HepG2 (cell line): ENCODE data around the gene CBL. TPM values are rescaled to one million over a fixed set of nuclear protein-coding genes. Genes with fewer than 3 reads are reported as not detected.

Source experiments
- ATAC-seq: fragments of 200-7000 bp; cut with Tn5 transposase; 3 replicates; pipeline ENCODE4 v1.9.1; 2020; ENCODE audit warnings: mild to moderate bottlenecking, moderate library complexity
- BruUV-seq: library from RNA; stranded (reverse); fragments of 400-500 nt; replicated peaks from 2 replicates; lab custom pipeline; 2021; lab: Mats Ljungman, UMichigan
- CTCF ChIA-PET: fragments of 300-600 bp; formaldehyde crosslinking; extraction: SDS; loops from one replicate; lab custom pipeline; 2021; ENCODE audit warnings: low total read pairs, inconsistent platforms, low intra/inter-chr PET ratio; lab: Yijun Ruan, JAX
- POLR2A ChIA-PET: fragments of 350-600 bp; sonication (Branson Sonifier 250); formaldehyde crosslinking; loops from one replicate; lab custom pipeline; 2020; ENCODE audit warnings: antibody characterized with exemption, inconsistent platforms; lab: Yijun Ruan, JAX
- DNase-seq: peaks from one replicate; pipeline ENCODE4 v3.0.0-alpha.2; 2015; ENCODE audit warnings: low spot score
- FAIRE-seq: peaks from 3 replicates; lab custom pipeline; 2011; peaks lifted over from hg19 to GRCh38; lab: Jason Lieb, UNC
- H2AFZ ChIP-seq: one replicate; pipeline ENCODE4 v1.6.1; 2011; ENCODE audit warnings: low read length, inconsistent platforms
- H3K27ac ChIP-seq: fragments of 300-600 bp; 3 replicates; pipeline ENCODE4 v1.8.0; 2011; ENCODE audit warnings: mixed run types, mild to moderate bottlenecking, mixed read lengths, low read length, inconsistent platforms; ENCODE audit not compliant: insufficient read depth; ENCODE audit errors: extremely low read length
- H3K27me3 ChIP-seq, 2 experiments: fragments of 200-600 bp in 1 of 2; 2 replicates in 1 of 2; 3 replicates in 1 of 2; pipeline versions ENCODE4 v1.6.0 to v1.8.0; 2011; ENCODE audit warnings: low read length in 2 of 2, mild to moderate bottlenecking in 2 of 2, moderate library complexity in 2 of 2, inconsistent platforms in 1 of 2; ENCODE audit not compliant: insufficient read depth in 2 of 2, control insufficient read depth in 1 of 2
- H3K36me3 ChIP-seq, 2 experiments: fragments of 200-600 bp in 1 of 2; replicated peaks in 1 of 2; 2 replicates in 1 of 2; 3 replicates in 1 of 2; pipeline versions ENCODE4 v1.5.1 to v1.8.0; 2011; ENCODE audit warnings: low read length in 2 of 2, inconsistent platforms in 1 of 2; ENCODE audit not compliant: insufficient read depth in 2 of 2, control insufficient read depth in 1 of 2
- H3K4me1 ChIP-seq: 2 replicates; pipeline ENCODE4 v1.5.1; 2012; ENCODE audit warnings: low read length, inconsistent platforms; ENCODE audit not compliant: insufficient read depth
- H3K4me2 ChIP-seq: 2 replicates; pipeline ENCODE4 v1.6.0; 2011; ENCODE audit warnings: low read depth, low read length, inconsistent platforms
- H3K4me3 ChIP-seq, 3 experiments: fragments of 200-600 bp in 1 of 3; sonication (generic), shearing (Covaris generic) in 1 of 3; replicated peaks in 1 of 3; 2 replicates each; pipeline ENCODE4 v1.5.1; 2011 to 2016; ENCODE audit warnings: low read length in 3 of 3, inconsistent platforms in 2 of 3, low read depth in 2 of 3, mild to moderate bottlenecking in 2 of 3, control low read depth in 1 of 3, mixed read lengths in 1 of 3; ENCODE audit not compliant: insufficient read depth in 1 of 3
- H3K79me2 ChIP-seq: one replicate; pipeline ENCODE4 v1.6.1; 2011; ENCODE audit warnings: low read length, inconsistent platforms; ENCODE audit not compliant: insufficient read depth
- H3K9ac ChIP-seq: 2 replicates; pipeline ENCODE4 v1.6.0; 2011; ENCODE audit warnings: mild to moderate bottlenecking, low read depth, low read length, inconsistent platforms; ENCODE audit not compliant: insufficient read depth
- H3K9me3 ChIP-seq: 2 replicates; pipeline ENCODE4 v1.5.1; 2012; ENCODE audit warnings: mild to moderate bottlenecking, low read length
- H4K20me1 ChIP-seq: 2 replicates; pipeline ENCODE4 v1.6.0; 2011; ENCODE audit warnings: inconsistent platforms, mild to moderate bottlenecking, low read length, moderate library complexity; ENCODE audit not compliant: insufficient read depth
- AGO2 ChIP-seq: fragments of 200-400 bp; formaldehyde crosslinking; optimal IDR thresholded peaks from 2 replicates; pipeline ENCODE3; 2017; ENCODE audit warnings: mild to moderate bottlenecking, low read depth, low read length, moderate library complexity
- ARID4A ChIP-seq: sonication (generic); formaldehyde crosslinking; IDR thresholded peaks from 2 replicates; pipeline ENCODE4 v1.5.0; 2020; ENCODE audit warnings: mild to moderate bottlenecking, missing genetic modification reagents, borderline replicate concordance
- FOXA1 ChIP-seq, 2 experiments: fragments of 450-650 bp in 1 of 2; sonication (generic) in 1 of 2; formaldehyde crosslinking in 1 of 2; IDR thresholded peaks; 2 replicates each; pipeline versions ENCODE4 v1.4.0 to v1.6.1; 2016 to 2020; ENCODE audit warnings: missing genetic modification reagents in 1 of 2
- HMGA1 ChIP-seq: sonication (generic); formaldehyde crosslinking; conservative IDR thresholded peaks from 2 replicates; pipeline ENCODE4 v1.4.0; 2020; ENCODE audit warnings: missing genetic modification reagents
- HOMEZ ChIP-seq: IDR thresholded peaks from 2 replicates; pipeline ENCODE4 v1.6.1; 2016; ENCODE audit warnings: low read depth
- LCORL ChIP-seq, 2 experiments: fragments of 450-650 bp in 1 of 2; sonication (generic) in 1 of 2; formaldehyde crosslinking in 1 of 2; IDR thresholded peaks; 2 replicates each; pipeline versions ENCODE4 v1.5.0 to v1.6.1; 2017 to 2020; ENCODE audit warnings: antibody characterized with exemption in 1 of 2, missing genetic modification reagents in 1 of 2
- MAFF ChIP-seq: IDR thresholded peaks from 2 replicates; pipeline ENCODE4 v1.6.1; 2011; ENCODE audit warnings: low read depth, low read length, improper control_type of control experiment
- MTF1 ChIP-seq: sonication (generic); formaldehyde crosslinking; IDR thresholded peaks from 2 replicates; pipeline ENCODE4 v1.5.0; 2020; ENCODE audit warnings: missing genetic modification reagents
- RCOR2 ChIP-seq: IDR thresholded peaks from 2 replicates; pipeline ENCODE4 v1.6.1; 2016; ENCODE audit warnings: missing biosample characterization, missing genetic modification reagents
- RELA ChIP-seq: sonication (generic); formaldehyde crosslinking; IDR thresholded peaks from 2 replicates; pipeline ENCODE4 v1.4.0; 2020; ENCODE audit warnings: missing genetic modification reagents
- REXO4 ChIP-seq: sonication (generic); formaldehyde crosslinking; IDR thresholded peaks from 2 replicates; pipeline ENCODE4 v1.8.0; 2022; ENCODE audit warnings: missing genetic modification reagents, mild to moderate bottlenecking, borderline replicate concordance
- STAT6 ChIP-seq: sonication (generic); formaldehyde crosslinking; IDR thresholded peaks from 2 replicates; pipeline ENCODE4 v1.4.0; 2020; ENCODE audit warnings: missing genetic modification reagents, mild to moderate bottlenecking, borderline replicate concordance
- ZNF576 ChIP-seq: sonication (generic); formaldehyde crosslinking; IDR thresholded peaks from 2 replicates; pipeline ENCODE4 v1.4.0; 2020; ENCODE audit warnings: mild to moderate bottlenecking, missing genetic modification reagents
- ZNF652 ChIP-seq: IDR thresholded peaks from 2 replicates; pipeline ENCODE4 v1.6.1; 2016; ENCODE audit warnings: low read depth, borderline replicate concordance
- WGBS: methylation state at CpG from one replicate; pipeline ENCODE4 v1.1.6; 2017; ENCODE audit warnings: low lambda C conversion rate; 5-methylcytosine and 5-hydroxymethylcytosine counted together
- in situ Hi-C: cut with HindIII; loops from 2 replicates; pipeline ENCODE4 v1.10.0; 2017; ENCODE audit warnings: low pct_unique_long_range_greater_than_20kb; ENCODE audit not compliant: extremely low pct_ligation_motif_present
- intact Hi-C: fragments of 100-400 bp; cut with micrococcal nuclease; formaldehyde crosslinking; loops from one replicate; pipeline ENCODE4 v1.10.0; 2022; ENCODE audit not compliant: unreplicated experiment
- polyA plus RNA-seq, 8 experiments: library from polyadenylated mRNA; depleted of rRNA in 3 of 8; stranded (reverse) in 7 of 8; unstranded in 1 of 8; fragments of >200 nt; fragmentation: Illumina TruSeq in 4 of 8; extraction: Trizol in 4 of 8; gene quantifications; 2 replicates each; pipeline versions ENCODE4 v1.2.1 to v1.2.3, GENCODE V29; 2011 to 2016; ENCODE audit warnings: low read depth in 4 of 8, missing spikeins in 1 of 8, mixed read lengths in 1 of 8; ENCODE audit not compliant: insufficient read depth in 1 of 8
- total RNA-seq, 5 experiments: library from RNA; depleted of rRNA; stranded (reverse); fragments of >200 nt; fragmentation: Illumina TruSeq; extraction: Trizol; gene quantifications; 2 replicates each; pipeline ENCODE4 v1.2.3, GENCODE V29; 2016; ENCODE audit warnings: low read depth in 1 of 5

The CBL gene
- total and polyA plus RNA-seq, 2 of the 13 experiments (the other 11 are each of a cell fraction or from before 2014, with no cell fraction given) = 6.6 to 7.4 TPM

- no peak overlapping the region for H2AFZ ChIP-seq
- ATAC-seq (no peak), DNase-seq (no peak), FAIRE-seq (no peak)
- H3K27ac ChIP-seq = no peak overlapping the region
- intact Hi-C loops = loop anchor here (2.0 to 10.0 kb wide), 2 partner anchors 15 to 115 kb away; partner anchors contain the start of genes CBL and RNF26
- ChIA-PET POLR2A (interaction anchor here (1.2 to 1.9 kb wide), 4 partner anchors 48 to 288 kb away, joined by 3 to 11 read pairs (median 5); no protein-coding TSS in a partner anchor), CTCF (no interaction called here)
- peak overlapping the region; percentile 7 to 76 (median 53); a peak in 3 of 6 replicates for H3K4me3 ChIP-seq
- H3K4me2 ChIP-seq = peak overlapping the region; percentile 96
- no peaks in the 10 kb centered on the region for H4K20me1 ChIP-seq
- TF ChIP-seq STAT6 (CRISPR knock-in tag) (no peak), AGO2 (no peak), HMGA1 (CRISPR knock-in tag) (no peak), ARID4A (CRISPR knock-in tag) (no peak), LCORL (IDR thresholded peaks at IDR 0.05) (no peak), LCORL (CRISPR knock-in tag; IDR thresholded peaks at IDR 0.05) (no peak), HOMEZ (CRISPR knock-in tag) (no peak), FOXA1 (IDR thresholded peaks at IDR 0.05) (no peak), FOXA1 (CRISPR knock-in tag; IDR thresholded peaks at IDR 0.05) (no peak), RELA (CRISPR knock-in tag) (no peak), MAFF (no peak), ZNF576 (CRISPR knock-in tag) (no peak), REXO4 (CRISPR knock-in tag) (no peak), RCOR2 (CRISPR knock-in tag) (no peak), ZNF652 (CRISPR knock-in tag) (no peak), MTF1 (CRISPR knock-in tag) (no peak)
- no peaks in the 10 kb centered on the region for H3K79me2 ChIP-seq
- H3K9ac ChIP-seq = peak overlapping the region; percentile 70; the same call in 1 of the 2 replicates
- peaks cover 0 to 9% of the 10 kb centered on the region in 2 experiments; a peak in 2 of 5 replicates for H3K27me3 ChIP-seq
- 56% methylated on average over 11 of the region's 11 CpGs for WGBS
- H3K9me3 ChIP-seq = no peaks in the 10 kb centered on the region
- no peaks in the 10 kb centered on the region for H3K36me3 ChIP-seq
- BruUV-seq = no TSS peak
- in situ Hi-C loops = no loop called here
- peaks cover 82% of the 10 kb centered on the region for H3K4me1 ChIP-seq
These were observed 113.6 kb downstream of the CBL start for GRCh38 chr11:119319700-119320239.
